Tibial nerve (tissue), 4 donors: ENCODE measurements around the gene INIP. TPM values are rescaled to one million over a fixed set of nuclear protein-coding genes. Genes with fewer than 3 reads are reported as not detected.

Experiments
- DNase-seq, 2 donors: peaks; one replicate each; pipeline ENCODE4 v3.0.0-alpha.2; 2019; ENCODE audit warnings: low spot score in 2 of 2
- H3K27ac ChIP-seq, 4 donors: fragments of 200-600 bp; sonication (generic) in 3 of 4; one replicate each; pipeline ENCODE4 v1.5.1; 2017 to 2019; ENCODE audit warnings: mild to moderate bottlenecking in 1 of 4
- H3K27me3 ChIP-seq, 2 donors: fragments of 200-600 bp; sonication (generic) in 1 of 2; one replicate each; pipeline versions ENCODE4 v1.5.1 to v1.6.0; 2017 to 2019
- H3K36me3 ChIP-seq, 3 donors: fragments of 200-600 bp; sonication (generic); one replicate each; pipeline ENCODE4 v1.5.1; 2018 to 2019
- H3K4me1 ChIP-seq, 4 donors: fragments of 200-600 bp; sonication (generic) in 3 of 4; one replicate each; pipeline ENCODE4 v1.5.1; 2017 to 2019
- H3K4me3 ChIP-seq, 4 donors: fragments of 200-600 bp; sonication (generic) in 3 of 4; one replicate each; pipeline ENCODE4 v1.5.1; 2017 to 2019; ENCODE audit warnings: mild to moderate bottlenecking in 1 of 4, moderate library complexity in 1 of 4
- H3K9me3 ChIP-seq, 4 donors: fragments of 200-600 bp; sonication (generic) in 3 of 4; one replicate each; pipeline ENCODE4 v1.5.1; 2017 to 2019
- CTCF ChIP-seq, 5 experiments: fragments of 200-600 bp in 3 of 5; fragments of 450-650 bp in 2 of 5; sonication (generic) in 3 of 5; IDR thresholded peaks; one replicate each; pipeline ENCODE4 v1.5.1; 2016 to 2019; ENCODE audit warnings: antibody characterized with exemption in 5 of 5, mild to moderate bottlenecking in 3 of 5, moderate library complexity in 2 of 5
- EP300 ChIP-seq, 2 donors: sonication (generic); formaldehyde crosslinking; IDR thresholded peaks; one replicate each; pipeline ENCODE4 v1.6.1; 2017; ENCODE audit warnings: antibody characterized with exemption in 2 of 2, mild to moderate bottlenecking in 1 of 2
- POLR2A ChIP-seq, 2 donors: fragments of 450-650 bp; IDR thresholded peaks; one replicate each; pipeline ENCODE4 v1.6.1; 2017; ENCODE audit warnings: antibody characterized with exemption in 2 of 2, mild to moderate bottlenecking in 2 of 2, moderate library complexity in 2 of 2
- WGBS, 2 donors: methylation state at CpG; one replicate each; pipeline ENCODE4 v1.1.5; 2018; 5-methylcytosine and 5-hydroxymethylcytosine counted together
- total RNA-seq, 4 donors: library from RNA; depleted of rRNA; stranded (reverse); fragments of >200 nt; gene quantifications; one replicate each; pipeline ENCODE4 v1.1.0, GENCODE V29; 2016

INIP gene
- 10 to 100 TPM; 18.4 to 28.5 (median 24.9) TPM for total RNA-seq

- DNase-seq, result peak; percentile 84 to 87
- 0 to 1% methylated on average over 43 to 46 of the region's 51 CpGs for WGBS, 2 donors
- Histone ChIP-seq H3K4me1 (peaks cover 0 to 20% (median 11%) of the 10 kb centered on the region in 4 donors), H3K27me3 (no peaks in the 10 kb centered on the region), H3K27ac (peak within 1 kb of the TSS; percentile 75 to 95 (median 94)), H3K9me3 (peaks cover 0 to 7% (median 2%) of the 10 kb centered on the region in 4 donors), H3K4me3 (peak within 1 kb of the TSS; percentile 61 to 90 (median 78)), H3K36me3 (peaks cover 0 to 16% (median 0%) of the 10 kb centered on the region in 3 donors)
- peak; percentile 64 to 87 for TF ChIP-seq POLR2A (IDR thresholded peaks at IDR 0.05)
- TF ChIP-seq CTCF (IDR thresholded peaks at IDR 0.05), result peak in 2 of 5 experiments; percentile 37 to 38
- peak; percentile 89 to 96 for TF ChIP-seq EP300 (IDR thresholded peaks at IDR 0.05)
Observed at GRCh38 chr9:112717661-112718331, at the start of gene INIP. INIP (minus strand) TSS chr9:112718117; CDS start chr9:112716485, 1,632 bp downstream.

- H3K4me1 ChIP-seq, result peaks cover 0 to 16% (median 0%) of the 10 kb centered on the region in 4 donors
- 92 to 93% methylated on average over 1 of the region's 1 CpG for WGBS, 2 donors
- H3K4me3 ChIP-seq, result no peak overlapping the region
- H3K27me3 ChIP-seq, result no peaks in the 10 kb centered on the region
- peaks cover 0 to 7% (median 0%) of the 10 kb centered on the region in 3 donors for H3K36me3 ChIP-seq
- no peak overlapping the region for H3K27ac ChIP-seq
- H3K9me3 ChIP-seq, result peaks cover 0 to 12% (median 2%) of the 10 kb centered on the region in 4 donors
- no peak for DNase-seq
- TF ChIP-seq POLR2A (IDR thresholded peaks at IDR 0.05), result no peak
- TF ChIP-seq CTCF (IDR thresholded peaks at IDR 0.05), result no peak
- TF ChIP-seq EP300 (IDR thresholded peaks at IDR 0.05), result no peak
Observed at GRCh38 chr9:112765281-112765680, 47.4 kb upstream of the INIP start.

- H3K36me3 ChIP-seq, result peaks cover 0 to 7% (median 0%) of the 10 kb centered on the region in 3 donors
- WGBS, 2 donors, result 67 to 70% methylated on average over 7 of the region's 7 CpGs
- TF ChIP-seq CTCF (IDR thresholded peaks at IDR 0.05), result no peak
- H3K4me1 ChIP-seq, result peaks cover 0 to 16% (median 0%) of the 10 kb centered on the region in 4 donors
- H3K9me3 ChIP-seq, result peaks cover 0 to 12% (median 2%) of the 10 kb centered on the region in 4 donors
- no peak for DNase-seq
- H3K27ac ChIP-seq, result no peak overlapping the region
- no peak overlapping the region for H3K4me3 ChIP-seq
- H3K27me3 ChIP-seq, result no peaks in the 10 kb centered on the region
Observed at GRCh38 chr9:112764837-112765236, 46.9 kb upstream of the INIP start.

GRCh38 chr9:112764344-112764743 is 46.4 kb upstream of the INIP start:
- H3K36me3 ChIP-seq, result peaks cover 0 to 7% (median 0%) of the 10 kb centered on the region in 3 donors
- DNase-seq, result no peak
- H3K27ac ChIP-seq, result no peak overlapping the region
- peaks cover 0 to 16% (median 0%) of the 10 kb centered on the region in 4 donors for H3K4me1 ChIP-seq
- WGBS, 2 donors, result 72 to 75% methylated on average over 5 of the region's 5 CpGs
- H3K4me3 ChIP-seq, result no peak overlapping the region
- TF ChIP-seq POLR2A (IDR thresholded peaks at IDR 0.05), result no peak
- TF ChIP-seq CTCF (IDR thresholded peaks at IDR 0.05), result no peak
- no peak for TF ChIP-seq EP300 (IDR thresholded peaks at IDR 0.05)
- no peaks in the 10 kb centered on the region for H3K27me3 ChIP-seq
- peaks cover 0 to 12% (median 2%) of the 10 kb centered on the region in 4 donors for H3K9me3 ChIP-seq
